Spinal cord (tissue), 10 donors: ENCODE measurements around the gene ACOX3. TPM values are rescaled to one million over a fixed set of nuclear protein-coding genes. Genes with fewer than 3 reads are reported as not detected.

ENCODE experiments used
- DNase-seq, 6 donors: peaks; one replicate each; pipeline versions ENCODE4 v3.0.0 to v3.0.0-alpha.2; 2013 to 2015; ENCODE audit warnings: low spot score in 6 of 6, low read depth in 4 of 6
- H3K27ac ChIP-seq: one replicate; pipeline ENCODE4 v1.5.1; 2013; ENCODE audit warnings: low read depth, low read length, control low read depth
- H3K27me3 ChIP-seq: one replicate; pipeline ENCODE4 v1.6.1; 2013; ENCODE audit warnings: low read length; ENCODE audit not compliant: control insufficient read depth, insufficient read depth
- H3K36me3 ChIP-seq: one replicate; pipeline ENCODE4 v1.6.1; 2013; ENCODE audit warnings: low read length; ENCODE audit not compliant: control insufficient read depth, insufficient read depth
- H3K4me1 ChIP-seq: one replicate; pipeline ENCODE4 v1.6.1; 2013; ENCODE audit warnings: low read length; ENCODE audit not compliant: control insufficient read depth, insufficient read depth
- H3K4me3 ChIP-seq: one replicate; pipeline ENCODE4 v1.5.1; 2013; ENCODE audit warnings: low read depth, low read length, control low read depth
- H3K9me3 ChIP-seq: one replicate; pipeline ENCODE4 v1.6.1; 2013; ENCODE audit warnings: low read length; ENCODE audit not compliant: control insufficient read depth, insufficient read depth
- WGBS: methylation state at CpG from one replicate; pipeline ENCODE4 v1.1.5; 2013; ENCODE audit warnings: missing lambda C conversion rate; ENCODE audit not compliant: insufficient coverage; 5-methylcytosine and 5-hydroxymethylcytosine counted together
- polyA plus RNA-seq, 2 donors: library from polyadenylated mRNA; unstranded; fragments of 120-200 nt; gene quantifications; one replicate each; pipeline ENCODE4 v1.2.1, GENCODE V29; 2013; ENCODE audit not compliant: insufficient read length in 2 of 2
- total RNA-seq, 2 donors: library from RNA; depleted of rRNA in 1 of 2; stranded (reverse); fragments of 120-200 nt in 1 of 2; fragments of >200 nt in 1 of 2; gene quantifications; one replicate each; pipeline versions ENCODE4 v1.2.3 to v1.2.4, GENCODE V29; 2013 to 2014
- donor health status: healthy.

The ACOX3 gene
- total and polyA plus RNA-seq, 4 donors, result 21.2 to 28.7 (median 23.6) TPM

DNA sequence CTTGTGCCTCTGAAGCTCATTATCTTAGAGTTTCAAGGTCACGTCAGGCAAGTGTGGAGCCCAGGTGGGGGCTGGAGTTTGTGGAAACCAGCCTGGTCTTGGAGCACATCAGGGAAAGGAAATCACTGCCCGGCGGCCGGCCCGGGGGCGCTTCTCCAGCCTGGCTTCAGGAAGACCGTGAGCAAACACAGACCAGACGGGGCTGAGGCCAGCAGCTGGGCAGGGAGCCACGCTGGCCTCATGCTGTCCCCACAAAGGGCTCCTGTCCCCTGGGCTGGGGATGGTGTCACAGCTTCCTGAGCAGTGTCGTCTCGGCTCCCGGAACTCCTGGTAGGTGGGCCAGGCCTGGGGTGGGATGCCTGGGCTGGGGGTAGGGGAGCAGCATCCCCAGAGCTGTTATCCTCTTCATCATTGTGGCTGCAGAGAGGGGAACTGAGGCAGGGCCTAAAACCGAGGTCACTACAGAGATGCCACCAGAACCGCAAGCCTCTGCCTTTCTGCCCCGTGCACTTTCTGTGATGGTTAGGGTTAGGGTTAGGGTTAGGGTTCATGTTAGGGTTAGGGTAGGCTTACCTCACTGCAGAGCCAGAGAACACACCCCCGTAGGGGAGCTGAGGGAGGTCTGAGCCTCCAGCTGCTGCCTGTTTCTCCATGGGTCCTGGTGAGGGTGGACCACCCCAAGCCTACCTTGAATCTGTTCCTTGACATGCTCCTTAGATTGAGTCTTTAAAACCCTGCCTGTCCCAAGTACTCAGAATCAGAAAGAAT, 93.5 kb downstream of the ACOX3 start:
- Histone ChIP-seq H3K36me3 (no peaks in the 10 kb centered on the region), H3K4me1 (peaks cover 29% of the 10 kb centered on the region), H3K4me3 (no peak overlapping the region), H3K9me3 (no peaks in the 10 kb centered on the region), H3K27ac (no peak overlapping the region), H3K27me3 (no peaks in the 10 kb centered on the region)
- 66% methylated on average over 13 of the region's 16 CpGs for WGBS
- DNase-seq, result peak in 1 of 6 donors; percentile 41

DNA sequence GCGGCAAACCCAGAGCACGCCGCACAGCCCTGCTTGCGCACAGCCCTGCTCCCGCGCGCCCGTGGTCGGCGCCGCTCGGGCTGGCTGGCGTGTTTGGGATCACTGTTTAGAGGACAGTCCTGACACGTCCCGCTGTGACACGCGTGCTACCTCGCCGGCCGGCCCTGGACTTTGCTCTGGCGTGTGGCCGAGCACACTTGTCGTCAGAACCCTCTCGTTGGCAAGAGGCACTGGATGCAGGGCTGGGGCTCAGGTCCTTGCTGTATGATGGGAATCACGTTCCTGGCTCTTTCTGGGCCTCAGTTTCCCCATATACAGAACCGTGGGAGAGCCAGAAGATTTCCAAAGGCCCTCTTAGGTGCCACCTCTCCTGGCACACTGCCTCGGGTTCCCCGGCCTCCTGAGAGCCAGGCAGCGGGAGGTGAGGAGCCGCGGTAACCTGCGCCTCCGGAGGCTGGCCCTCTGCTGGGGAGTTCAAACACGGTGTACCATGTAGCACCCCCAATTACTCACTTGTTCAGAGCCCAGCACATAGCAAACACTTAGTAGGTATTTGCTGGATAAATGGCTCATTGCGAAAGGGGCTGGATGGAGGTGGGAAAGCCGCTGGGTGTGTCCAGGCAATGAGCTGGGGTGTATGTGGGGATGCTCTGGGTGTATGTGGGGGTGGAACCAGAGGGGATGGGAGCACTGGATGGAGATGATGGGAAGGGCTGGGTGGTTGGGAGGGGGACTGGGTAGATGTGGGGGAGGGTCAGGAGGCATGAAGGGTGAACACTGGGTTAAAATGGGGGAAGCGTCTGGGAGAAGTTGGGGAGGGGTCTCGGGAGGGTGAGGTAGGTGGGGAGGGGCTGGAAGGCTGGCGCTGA, 94.3 kb downstream of the ACOX3 start:
- Histone ChIP-seq H3K4me3 (no peak overlapping the region), H3K27ac (no peak overlapping the region), H3K27me3 (no peaks in the 10 kb centered on the region), H3K9me3 (no peaks in the 10 kb centered on the region), H3K36me3 (no peaks in the 10 kb centered on the region), H3K4me1 (peaks cover 29% of the 10 kb centered on the region)
- WGBS, result 93% methylated on average over 37 of the region's 39 CpGs
- DNase-seq, result no peak

DNA sequence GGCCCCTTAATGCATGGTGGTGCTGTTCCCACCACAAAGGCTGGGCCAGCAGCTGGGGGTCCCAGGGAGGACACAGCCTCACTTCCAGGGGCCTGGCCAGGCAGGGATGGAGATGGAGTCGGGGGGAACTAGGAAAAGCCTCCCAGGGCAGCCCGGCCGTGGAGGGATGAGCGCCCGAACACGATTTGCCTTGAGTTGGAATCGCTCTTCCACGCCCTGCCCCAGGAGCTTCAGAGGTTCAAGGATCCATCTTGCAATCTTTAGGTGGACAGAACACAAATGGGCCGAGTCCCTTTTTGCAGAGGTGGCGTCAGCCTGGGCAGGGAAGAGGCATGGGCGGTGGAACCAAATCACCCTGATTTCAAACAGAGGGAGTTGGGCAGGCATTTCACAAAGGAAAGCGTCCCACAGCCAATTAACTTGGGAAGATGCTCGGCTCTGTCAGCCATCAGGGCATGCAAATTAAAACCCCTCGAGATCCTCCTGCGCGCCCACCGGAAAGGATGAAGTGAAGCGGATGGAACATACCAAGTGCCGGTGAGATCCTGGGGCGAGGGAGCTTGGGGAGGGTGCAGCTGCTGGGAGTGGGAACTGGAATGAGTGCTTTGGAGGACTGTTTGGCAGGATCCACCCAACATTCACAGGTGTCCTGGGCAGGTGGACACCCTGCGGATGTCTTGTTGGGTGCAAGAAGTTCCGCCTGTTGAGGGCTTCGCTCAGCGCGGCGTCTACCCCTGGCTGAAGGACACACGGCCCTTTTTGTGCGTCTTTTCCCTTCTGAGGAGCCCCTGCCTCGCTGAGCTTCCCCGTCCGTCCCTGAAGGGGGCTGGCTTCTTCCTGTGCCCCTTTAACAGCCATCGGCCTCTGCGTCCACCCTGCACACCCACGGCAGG, 95.2 kb downstream of the ACOX3 start:
- no peak overlapping the region for H3K27ac ChIP-seq
- WGBS, result 90% methylated on average over 34 of the region's 34 CpGs
- H3K27me3 ChIP-seq, result no peaks in the 10 kb centered on the region
- DNase-seq, result no peak
- peaks cover 37% of the 10 kb centered on the region for H3K4me1 ChIP-seq
- H3K36me3 ChIP-seq, result no peaks in the 10 kb centered on the region
- no peak overlapping the region for H3K4me3 ChIP-seq
- no peaks in the 10 kb centered on the region for H3K9me3 ChIP-seq

DNA sequence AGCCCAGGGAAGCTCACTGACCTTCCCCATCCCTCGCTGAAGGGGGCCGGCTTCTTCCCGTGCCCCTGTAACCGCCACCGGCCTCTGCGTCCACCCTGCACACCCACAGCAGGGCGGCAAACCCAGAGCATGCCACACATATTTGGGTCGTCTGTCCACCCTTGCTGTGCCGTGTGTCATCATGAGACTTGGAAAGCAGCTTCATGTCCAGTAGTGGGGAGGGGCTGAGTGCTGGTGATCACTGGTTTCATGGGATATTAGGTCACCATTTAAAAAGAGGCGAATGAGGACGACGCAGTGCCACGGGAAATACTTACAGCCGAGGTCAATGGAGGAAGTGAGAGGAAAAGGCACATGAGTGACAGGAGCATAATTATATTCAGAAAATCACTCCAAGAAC, 96.1 kb downstream of the ACOX3 start:
- WGBS, result 84% methylated on average over 7 of the region's 14 CpGs
- no peak for DNase-seq

DNA sequence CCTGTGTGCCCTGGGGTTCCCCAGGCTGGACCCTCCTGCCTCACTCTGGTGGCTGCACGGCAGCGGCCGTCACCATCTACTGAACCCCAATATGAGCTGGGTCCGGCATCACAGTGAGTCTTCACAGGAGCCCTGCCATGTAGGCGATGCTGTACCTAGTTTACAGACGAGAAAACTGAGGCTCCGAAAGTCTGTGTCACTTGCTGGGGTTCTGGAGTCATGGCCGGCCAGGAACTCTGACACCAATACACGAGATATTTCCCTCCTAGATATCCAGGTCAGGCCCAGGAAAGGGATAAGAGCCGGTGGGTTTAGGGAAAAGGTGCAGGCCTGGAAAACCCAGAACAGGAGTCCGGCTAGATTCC, 96.6 kb downstream of the ACOX3 start:
- Histone ChIP-seq H3K9me3 (no peaks in the 10 kb centered on the region), H3K4me1 (peaks cover 37% of the 10 kb centered on the region), H3K27ac (peak overlapping the region; percentile 29), H3K27me3 (no peaks in the 10 kb centered on the region), H3K36me3 (no peaks in the 10 kb centered on the region), H3K4me3 (no peak overlapping the region)
- 91% methylated on average over 7 of the region's 11 CpGs for WGBS
- no peak for DNase-seq

More for the DNA sequence above, 96.1 kb downstream of the ACOX3 start:
- Histone ChIP-seq H3K27me3 (no peaks in the 10 kb centered on the region), H3K36me3 (no peaks in the 10 kb centered on the region), H3K4me3 (no peak overlapping the region), H3K4me1 (peaks cover 37% of the 10 kb centered on the region), H3K9me3 (no peaks in the 10 kb centered on the region), H3K27ac (no peak overlapping the region)

DNA sequence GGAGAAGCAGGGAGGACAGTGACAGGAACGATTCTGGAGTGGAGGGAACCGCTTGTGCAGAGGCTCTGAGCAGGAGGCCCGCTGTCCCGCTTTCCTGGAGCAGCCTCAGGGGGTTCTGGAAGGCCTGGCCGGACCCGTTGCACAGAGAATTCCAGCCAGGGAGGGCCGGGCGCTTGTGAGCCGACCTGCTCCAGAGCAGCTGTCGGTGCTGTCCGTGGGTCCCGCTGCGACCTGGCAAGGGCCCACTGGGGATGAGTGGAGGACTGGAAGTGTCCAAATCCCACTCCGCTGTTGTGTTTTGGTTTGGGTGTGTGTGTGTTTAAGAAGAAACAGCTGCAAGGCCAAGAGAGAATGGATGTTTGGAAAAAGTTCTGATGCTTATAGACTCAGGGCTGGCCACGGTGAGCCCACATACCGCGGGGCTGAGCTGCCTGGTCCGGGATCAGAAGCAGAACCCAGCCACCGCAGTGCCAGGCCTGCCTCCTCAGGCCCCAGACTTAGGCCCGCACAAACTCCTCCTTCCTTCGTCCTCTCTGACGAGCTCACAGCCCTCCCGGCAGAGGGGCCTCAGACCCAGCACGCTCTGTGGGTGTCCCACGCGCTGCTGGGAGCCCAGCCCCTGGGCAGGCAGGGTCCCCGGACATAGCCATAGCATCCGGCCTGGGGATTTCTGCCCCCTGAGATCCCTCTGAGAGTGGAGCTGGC, 97.1 kb downstream of the ACOX3 start:
- no peaks in the 10 kb centered on the region for H3K27me3 ChIP-seq
- no peaks in the 10 kb centered on the region for H3K36me3 ChIP-seq
- peaks cover 37% of the 10 kb centered on the region for H3K4me1 ChIP-seq
- H3K9me3 ChIP-seq, result no peaks in the 10 kb centered on the region
- no peak overlapping the region for H3K4me3 ChIP-seq
- DNase-seq, result peak in 1 of 6 donors; percentile 68
- 84% methylated on average over 28 of the region's 28 CpGs for WGBS
- peak overlapping the region; percentile 29 for H3K27ac ChIP-seq

DNA sequence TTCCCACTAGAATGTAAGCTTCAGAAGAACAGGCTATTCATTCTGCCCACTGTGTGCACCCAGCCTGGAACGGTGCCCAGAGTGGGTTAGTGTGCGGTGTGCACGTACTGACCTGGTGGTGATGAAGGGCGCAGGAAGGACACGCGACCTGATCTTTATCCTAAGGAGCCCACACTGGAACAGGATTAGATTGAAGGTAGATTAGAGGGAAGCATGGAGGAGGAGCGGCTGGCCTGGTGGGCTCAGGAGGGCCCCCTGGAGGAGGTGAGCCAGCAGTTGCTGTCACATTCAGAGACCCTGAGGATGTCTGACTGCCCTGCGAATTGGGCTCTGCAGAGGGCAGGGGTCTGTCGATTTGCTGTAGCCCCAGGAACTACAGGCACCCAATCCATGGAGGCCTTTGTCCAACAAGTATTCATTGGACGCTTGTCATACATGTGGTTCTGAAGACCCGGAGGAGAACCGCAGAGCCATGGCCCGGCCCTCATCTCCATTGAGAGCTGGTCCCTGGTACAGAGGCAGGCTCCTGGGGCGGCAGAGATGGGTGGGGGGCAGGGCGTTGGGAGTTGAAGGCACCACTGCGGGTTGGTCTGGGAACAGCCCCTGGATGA, 97.8 kb downstream of the ACOX3 start:
- no peaks in the 10 kb centered on the region for H3K27me3 ChIP-seq
- H3K9me3 ChIP-seq, result no peaks in the 10 kb centered on the region
- H3K4me1 ChIP-seq, result peaks cover 37% of the 10 kb centered on the region
- DNase-seq, result no peak
- H3K36me3 ChIP-seq, result no peaks in the 10 kb centered on the region
- no peak overlapping the region for H3K4me3 ChIP-seq
- peak overlapping the region; percentile 29 for H3K27ac ChIP-seq
- 74% methylated on average over 16 of the region's 16 CpGs for WGBS

DNA sequence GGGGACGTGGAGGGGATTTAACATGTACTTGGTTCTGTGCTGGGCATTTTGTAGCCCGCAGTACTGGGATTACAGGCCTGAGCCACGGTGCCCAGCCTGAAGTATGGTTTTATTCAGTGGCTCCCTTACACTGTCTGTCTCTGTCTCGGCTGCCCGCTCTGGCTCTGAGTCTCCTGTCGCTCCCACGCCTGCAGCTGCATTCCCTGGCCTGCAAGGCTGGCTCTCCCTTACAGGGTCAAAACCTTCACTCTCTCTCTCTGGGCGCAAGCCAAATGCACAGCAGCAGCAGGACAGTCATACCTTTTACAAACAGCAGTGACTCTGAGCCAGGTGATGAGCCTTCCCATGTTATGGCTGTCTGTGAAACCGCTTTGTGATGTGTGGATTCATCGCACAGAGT, 98.8 kb downstream of the ACOX3 start:
- peak in 2 of 6 donors; percentile 15 to 33 for DNase-seq
- no peak overlapping the region for H3K27ac ChIP-seq

More for the DNA sequence above, 98.8 kb downstream of the ACOX3 start:
- 61% methylated on average over 9 of the region's 10 CpGs for WGBS
- no peaks in the 10 kb centered on the region for H3K9me3 ChIP-seq
- H3K4me1 ChIP-seq, result peaks cover 33% of the 10 kb centered on the region
- no peaks in the 10 kb centered on the region for H3K36me3 ChIP-seq
- H3K4me3 ChIP-seq, result no peak overlapping the region
- no peaks in the 10 kb centered on the region for H3K27me3 ChIP-seq
